ENCODE results near the gene GAB1.
A peak's percentile ranks its signal among the peaks of the same experiment; 100 is the strongest.

The GAB1 gene

DNA sequence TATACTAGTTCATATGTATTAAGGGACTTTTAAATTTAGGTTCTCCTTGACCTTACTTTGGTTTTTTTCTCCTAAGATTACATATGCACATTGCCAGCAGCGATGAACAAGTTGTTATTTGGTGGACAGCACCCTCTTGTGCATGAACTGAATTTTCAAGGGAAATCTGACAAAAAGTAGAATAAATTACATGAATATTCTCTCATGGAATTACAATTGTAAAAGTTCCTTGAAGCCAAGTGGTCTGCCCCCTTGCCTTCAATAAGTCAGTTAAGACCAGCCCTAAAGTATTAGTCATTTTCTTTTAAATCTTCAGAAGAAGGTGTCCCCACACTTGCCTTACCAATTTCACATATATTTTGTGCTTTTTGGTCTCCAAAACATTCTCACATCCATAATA is 146.2 kb downstream of the GAB1 start:
- Histone ChIP-seq H4K20me1 (no peaks in the 10 kb centered on the region), H3K4me3 (no peak overlapping the region), H3K4me1 (no peaks in the 10 kb centered on the region), H3K27ac (no peak overlapping the region), H3K4me2 (no peak overlapping the region), H3K36me3 (no peaks in the 10 kb centered on the region), H3K9me3 (no peaks in the 10 kb centered on the region), H3K27me3 (no peaks in the 10 kb centered on the region), H3K9ac (no peak overlapping the region)
- TF ChIP-seq Cebpa-rat (IDR thresholded peaks at IDR 0.05) = no peak

- H3K27me3 ChIP-seq = no peaks in the 10 kb centered on the region
These were observed 149.6 kb downstream of the GAB1 start for GRCh38 chr4:143486314-143486713.

GRCh38 chr4:143488687-143489086 is 152.0 kb downstream of the GAB1 start:
- Histone ChIP-seq H3K36me3 (no peaks in the 10 kb centered on the region), H3K4me2 (no peak overlapping the region), H3K9me3 (no peaks in the 10 kb centered on the region), H3K4me3 (no peak overlapping the region), H3K27me3 (no peaks in the 10 kb centered on the region), H3K4me1 (no peaks in the 10 kb centered on the region), H3K27ac (no peak overlapping the region), H3K9ac (no peak overlapping the region), H4K20me1 (no peaks in the 10 kb centered on the region)
- no peak for TF ChIP-seq Cebpa-rat (IDR thresholded peaks at IDR 0.05)

More at GRCh38 chr4:143486314-143486713, 149.6 kb downstream of the GAB1 start:
- Histone ChIP-seq H3K9ac (no peak overlapping the region), H3K4me2 (no peak overlapping the region), H3K4me1 (no peaks in the 10 kb centered on the region), H3K27ac (no peak overlapping the region), H4K20me1 (no peaks in the 10 kb centered on the region), H3K36me3 (no peaks in the 10 kb centered on the region), H3K4me3 (no peak overlapping the region), H3K9me3 (no peaks in the 10 kb centered on the region)
- TF ChIP-seq Cebpa-rat (IDR thresholded peaks at IDR 0.05) = no peak

- Histone ChIP-seq H3K9me3 (no peaks in the 10 kb centered on the region), H3K9ac (no peak overlapping the region), H3K4me1 (no peaks in the 10 kb centered on the region), H3K27me3 (no peaks in the 10 kb centered on the region), H4K20me1 (no peaks in the 10 kb centered on the region), H3K4me3 (no peak overlapping the region), H3K27ac (no peak overlapping the region), H3K4me2 (no peak overlapping the region), H3K36me3 (no peaks in the 10 kb centered on the region)
- TF ChIP-seq Cebpa-rat (IDR thresholded peaks at IDR 0.05) = no peak
These were observed 152.4 kb downstream of the GAB1 start for GRCh38 chr4:143489106-143489505.

DNA sequence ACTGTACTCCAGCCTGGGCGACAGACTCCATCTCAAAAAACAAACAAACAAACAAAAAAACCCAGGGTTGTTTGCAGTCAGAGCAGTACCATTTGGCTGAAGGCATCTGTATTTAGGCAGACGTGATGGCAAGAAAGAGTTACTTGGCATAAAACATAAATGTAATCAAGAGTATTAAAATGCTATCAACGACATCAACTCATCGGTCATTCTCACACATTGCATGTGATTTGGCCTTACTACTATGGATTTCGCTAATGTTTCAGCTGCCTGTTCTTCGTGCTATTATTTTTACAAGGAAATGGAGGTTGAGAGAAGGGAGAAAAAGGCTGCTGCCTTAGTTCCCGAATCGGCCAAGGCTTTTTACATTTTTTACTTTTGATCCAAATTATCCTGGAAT is 161.3 kb downstream of the GAB1 start:
- H3K4me1 ChIP-seq = no peaks in the 10 kb centered on the region
- H3K9me3 ChIP-seq = no peaks in the 10 kb centered on the region
- no peak overlapping the region for H3K4me2 ChIP-seq
- no peak overlapping the region for H3K4me3 ChIP-seq
- H3K27me3 ChIP-seq = no peaks in the 10 kb centered on the region
- no peaks in the 10 kb centered on the region for H4K20me1 ChIP-seq
- H3K36me3 ChIP-seq = no peaks in the 10 kb centered on the region
- H3K27ac ChIP-seq = no peak overlapping the region
- TF ChIP-seq Cebpa-rat (IDR thresholded peaks at IDR 0.05) = no peak
- H3K9ac ChIP-seq = no peak overlapping the region

DNA sequence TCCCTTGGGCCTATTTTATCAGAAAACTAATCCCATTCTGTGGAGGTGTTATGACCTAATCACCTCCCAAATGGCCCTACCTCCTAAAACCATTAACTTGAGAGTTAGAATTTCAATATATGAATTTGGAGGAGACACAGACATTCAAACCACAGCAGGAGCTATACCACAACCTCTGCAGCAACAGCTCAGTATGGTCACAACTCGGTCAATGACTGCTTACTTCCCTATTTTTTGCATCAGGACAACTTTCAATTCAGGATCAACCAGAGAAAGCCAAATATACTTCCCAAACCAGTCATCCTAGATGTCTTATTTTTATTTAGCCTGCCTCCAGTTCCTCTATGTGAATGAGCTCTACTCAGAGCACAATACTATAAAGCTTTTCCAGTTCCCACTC is 165.6 kb downstream of the GAB1 start:
- no peak for TF ChIP-seq Cebpa-rat (IDR thresholded peaks at IDR 0.05)

GRCh38 chr4:143506031-143506430 is 169.4 kb downstream of the GAB1 start:
- no peak for TF ChIP-seq Cebpa-rat (IDR thresholded peaks at IDR 0.05)
- H3K27me3 ChIP-seq = no peaks in the 10 kb centered on the region
- no peak overlapping the region for H3K4me2 ChIP-seq
- H3K36me3 ChIP-seq = no peaks in the 10 kb centered on the region
- no peaks in the 10 kb centered on the region for H3K9me3 ChIP-seq
- no peaks in the 10 kb centered on the region for H4K20me1 ChIP-seq
- H3K27ac ChIP-seq = no peak overlapping the region
- no peaks in the 10 kb centered on the region for H3K4me1 ChIP-seq
- H3K4me3 ChIP-seq = no peak overlapping the region
- no peak overlapping the region for H3K9ac ChIP-seq

More for the DNA sequence above, 165.6 kb downstream of the GAB1 start:
- H3K36me3 ChIP-seq = no peaks in the 10 kb centered on the region
- H3K4me3 ChIP-seq = no peak overlapping the region
- no peaks in the 10 kb centered on the region for H3K9me3 ChIP-seq
- H3K27ac ChIP-seq = no peak overlapping the region
- no peaks in the 10 kb centered on the region for H4K20me1 ChIP-seq
- H3K4me2 ChIP-seq = no peak overlapping the region
- H3K9ac ChIP-seq = no peak overlapping the region
- no peaks in the 10 kb centered on the region for H3K27me3 ChIP-seq
- H3K4me1 ChIP-seq = no peaks in the 10 kb centered on the region

GRCh38 chr4:143511906-143512305 is 175.2 kb downstream of the GAB1 start:
- Histone ChIP-seq H4K20me1 (peaks cover 34% of the 10 kb centered on the region), H3K4me2 (no peak overlapping the region), H3K27me3 (no peaks in the 10 kb centered on the region), H3K4me3 (no peak overlapping the region), H3K9me3 (no peaks in the 10 kb centered on the region), H3K9ac (no peak overlapping the region), H3K4me1 (peaks cover 26% of the 10 kb centered on the region), H3K36me3 (no peaks in the 10 kb centered on the region; the same call in 1 of the 2 replicates), H3K27ac (no peak overlapping the region)
- TF ChIP-seq Cebpa-rat (IDR thresholded peaks at IDR 0.05) = no peak

GRCh38 chr4:143512978-143513313 is 176.3 kb downstream of the GAB1 start:
- Histone ChIP-seq H3K4me1 (peaks cover 33% of the 10 kb centered on the region), H3K4me2 (peak overlapping the region; percentile 69), H3K36me3 (peaks cover 10% of the 10 kb centered on the region), H3K27ac (peak overlapping the region; percentile 94; the same call in 1 of the 2 replicates), H3K27me3 (no peaks in the 10 kb centered on the region), H4K20me1 (peaks cover 45% of the 10 kb centered on the region), H3K4me3 (peak overlapping the region; percentile 97), H3K9ac (peak overlapping the region; percentile 94), H3K9me3 (no peaks in the 10 kb centered on the region)
- no peak for TF ChIP-seq Cebpa-rat (IDR thresholded peaks at IDR 0.05)

DNA sequence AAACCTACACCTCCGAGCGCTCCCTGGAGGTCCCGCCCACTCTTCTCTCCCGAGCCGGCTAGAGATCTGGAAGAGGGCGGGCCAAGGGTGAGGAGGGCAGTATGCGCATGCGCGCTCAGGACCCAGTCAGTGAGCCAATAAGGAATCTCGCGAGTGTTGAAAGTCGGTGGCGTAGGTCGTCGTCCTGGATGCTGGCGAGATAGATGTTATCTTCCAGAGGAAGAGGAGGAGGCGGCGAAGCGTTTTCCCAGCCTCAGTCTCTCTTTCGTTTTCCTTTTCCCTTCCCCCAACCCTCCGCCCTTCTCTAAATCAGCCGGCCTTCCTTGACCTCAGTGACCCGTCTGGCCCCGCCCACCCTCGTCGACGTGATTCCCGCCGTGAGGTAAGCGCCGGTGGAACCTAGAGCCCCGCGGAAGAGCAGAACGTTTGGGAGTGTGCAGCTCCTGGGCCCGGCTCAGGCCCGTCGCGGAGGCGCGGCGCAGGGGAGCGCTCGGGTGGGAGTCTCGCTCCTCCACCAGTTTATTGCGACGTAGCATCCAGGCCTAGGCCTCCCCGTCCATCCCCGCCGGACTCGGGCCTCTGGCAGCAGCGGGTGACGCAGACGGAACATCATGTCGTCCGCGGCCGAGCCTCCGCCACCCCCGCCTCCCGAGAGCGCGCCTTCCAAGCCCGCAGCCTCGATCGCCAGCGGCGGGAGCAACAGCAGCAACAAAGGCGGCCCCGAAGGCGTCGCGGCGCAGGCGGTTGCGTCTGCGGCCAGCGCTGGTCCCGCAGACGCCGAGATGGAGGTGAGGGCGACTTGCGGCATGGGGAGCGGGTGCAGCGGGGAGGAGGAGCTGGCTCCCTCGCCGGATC is 176.9 kb downstream of the GAB1 start, which contains the start of gene SMARCA5:
TSS of gene SMARCA5 (plus strand) at position 389 of the 855 bp plus-strand sequence. CDS start at position 612, 223 bp downstream.
- H3K27me3 ChIP-seq = no peaks in the 10 kb centered on the region

More for the DNA sequence above, 176.9 kb downstream of the GAB1 start, which contains the start of gene SMARCA5:
- H3K4me1 ChIP-seq = peaks cover 33% of the 10 kb centered on the region
- peak within 1 kb of the TSS; percentile 94 for H3K27ac ChIP-seq
- peaks cover 51% of the 10 kb centered on the region for H4K20me1 ChIP-seq
- peak within 1 kb of the TSS; percentile 97 for H3K4me3 ChIP-seq
- H3K9ac ChIP-seq = peak within 1 kb of the TSS; percentile 94
- H3K36me3 ChIP-seq = peaks cover 14% of the 10 kb centered on the region
- no peaks in the 10 kb centered on the region for H3K9me3 ChIP-seq
- H3K4me2 ChIP-seq = peak within 1 kb of the TSS; percentile 96
- no peak for TF ChIP-seq Cebpa-rat (IDR thresholded peaks at IDR 0.05)

Measured in BLaER1 (cell line).